A549 (cell line): ENCODE data around the gene ATG101. TPM values are rescaled to one million over a fixed set of nuclear protein-coding genes. Genes with fewer than 3 reads are reported as not detected.

Experiments used
- ATAC-seq, 2 experiments: fragments of 200-7000 bp in 1 of 2; fragments of >200 bp in 1 of 2; cut with Nextera tagmentation in 1 of 2; cut with Tn5 transposase in 1 of 2; 3 replicates each; pipeline versions ENCODE4 v1.8.0 to v1.9.1; 2018 to 2020; ENCODE audit warnings: mild to moderate bottlenecking in 1 of 2, moderate library complexity in 1 of 2
- CTCF ChIA-PET: fragments of 300-600 bp; sonication (Branson Sonifier 250); formaldehyde crosslinking; extraction: SDS; loops from one replicate; lab custom pipeline; 2021; ENCODE audit warnings: antibody characterized with exemption, inconsistent platforms; lab: Yijun Ruan, JAX
- POLR2A ChIA-PET: fragments of 350-600 bp; formaldehyde crosslinking; extraction: SDS; loops from one replicate; lab custom pipeline; 2021; ENCODE audit warnings: antibody characterized with exemption, inconsistent platforms; lab: Yijun Ruan, JAX
- DNase-seq, 2 experiments: peaks; one replicate each; pipeline versions ENCODE4 v3.0.0 to v3.0.0-alpha.2; 2011 to 2016; ENCODE audit warnings: low read depth in 1 of 2, low spot score in 1 of 2
- FAIRE-seq: peaks from 2 replicates; lab custom pipeline; 2011; peaks lifted over from hg19 to GRCh38; lab: Jason Lieb, UNC
- H3K27ac ChIP-seq, 2 experiments: fragments of >200 bp; sonication (Bioruptor Twin); formaldehyde crosslinking; 3 replicates each; pipeline ENCODE4 v1.5.1; 2016 to 2017
- H3K4me1 ChIP-seq: fragments of >200 bp; sonication (Bioruptor Twin); formaldehyde crosslinking; 3 replicates; pipeline ENCODE4 v1.6.1; 2016
- H3K4me2 ChIP-seq: fragments of >200 bp; sonication (Bioruptor Twin); formaldehyde crosslinking; 3 replicates; pipeline ENCODE4 v1.6.1; 2016
- H3K4me3 ChIP-seq: fragments of >200 bp; sonication (Bioruptor Twin); formaldehyde crosslinking; 3 replicates; pipeline ENCODE4 v1.5.1; 2016
- H3K9me3 ChIP-seq: fragments of >200 bp; sonication (Bioruptor Twin); formaldehyde crosslinking; 3 replicates; pipeline ENCODE4 v1.6.1; 2016
- BHLHE40 ChIP-seq: IDR thresholded peaks from 2 replicates; pipeline ENCODE4 v1.6.1; 2012; ENCODE audit warnings: low read depth, low read length, inconsistent platforms
- CBX2 ChIP-seq: fragments of 200-600 bp; sonication (generic); IDR thresholded peaks from 2 replicates; pipeline ENCODE4 v1.6.1; 2016; ENCODE audit warnings: low read depth, mild to moderate bottlenecking, borderline replicate concordance
- CEBPB ChIP-seq, 2 experiments: fragments of >200 bp in 1 of 2; sonication (Bioruptor Twin) in 1 of 2; formaldehyde crosslinking in 1 of 2; IDR thresholded peaks; 2 replicates each; pipeline ENCODE4 v1.6.1; 2012 to 2016
- HDAC2 ChIP-seq: fragments of 200-600 bp; sonication (generic); IDR thresholded peaks from 2 replicates; pipeline ENCODE4 v1.6.1; 2016
- HES2 ChIP-seq: fragments of >200 bp; sonication (Bioruptor Twin); formaldehyde crosslinking; IDR thresholded peaks from 2 replicates; pipeline ENCODE4 v1.6.1; 2016
- JUN ChIP-seq, 2 experiments: fragments of >200 bp; sonication (Bioruptor Twin); formaldehyde crosslinking; IDR thresholded peaks; 2 replicates in 1 of 2; 3 replicates in 1 of 2; pipeline ENCODE4 v1.6.1; 2016 to 2017
- JUNB ChIP-seq: fragments of >200 bp; sonication (Bioruptor Twin); formaldehyde crosslinking; IDR thresholded peaks from 2 replicates; pipeline ENCODE4 v1.6.1; 2016
- KDM5A ChIP-seq: fragments of 200-600 bp; sonication (generic); IDR thresholded peaks from 2 replicates; pipeline ENCODE4 v1.6.1; 2016; ENCODE audit warnings: antibody characterized with exemption, mild to moderate bottlenecking
- MAX ChIP-seq: IDR thresholded peaks from 2 replicates; pipeline ENCODE4 v1.6.1; 2012
- MAZ ChIP-seq: fragments of 150-350 bp; IDR thresholded peaks from 2 replicates; pipeline ENCODE4 v1.6.1; 2014; ENCODE audit warnings: antibody characterized with exemption, low read depth, low read length, borderline replicate concordance
- NR3C1 ChIP-seq: fragments of >200 bp; sonication (Bioruptor Twin); formaldehyde crosslinking; IDR thresholded peaks from 3 replicates; pipeline ENCODE4 v1.6.1; 2017
- PHF8 ChIP-seq: fragments of 200-600 bp; sonication (generic); IDR thresholded peaks from 2 replicates; pipeline ENCODE4 v1.6.1; 2016; ENCODE audit warnings: low read depth, mild to moderate bottlenecking, antibody characterized with exemption, moderate library complexity, borderline replicate concordance
- RCOR1 ChIP-seq: fragments of 150-350 bp; IDR thresholded peaks from 2 replicates; pipeline ENCODE4 v1.6.1; 2014; ENCODE audit warnings: antibody characterized with exemption, low read length, low read depth
- WGBS: methylation state at CpG from one replicate; pipeline ENCODE4 v1.1.6; 2017; ENCODE audit errors: missing lambda C conversion rate; 5-methylcytosine and 5-hydroxymethylcytosine counted together
- polyA plus RNA-seq, 4 experiments: library from polyadenylated mRNA; depleted of rRNA in 3 of 4; stranded (reverse); fragments of >200 nt; fragmentation: RNase III in 1 of 4; extraction: RNeasy Plus Mini Kit Qiagen cat#74134 plus additional on column Dnase treatment in 1 of 4; gene quantifications; 2 replicates in 3 of 4; 3 replicates in 1 of 4; pipeline ENCODE4 v1.2.3, GENCODE V29; 2011 to 2017

The ATG101 gene
- polyA plus RNA-seq, 2 of the 4 experiments (the other 2 are of a cell fraction): 87.9 to 141 TPM

- TF ChIP-seq JUN (IDR thresholded peaks at IDR 0.05) (no peak), CEBPB (IDR thresholded peaks at IDR 0.05) (no peak), HDAC2 (no peak), KDM5A (no peak), CBX2 (no peak), PHF8 (no peak), HES2 (no peak), MAX (no peak), MAZ (no peak), JUNB (no peak)
Measured at GRCh38 chr12:52125476-52125900, 55.7 kb downstream of the ATG101 start (continued).

GRCh38 chr12:52126050-52126604 lies 56.3 kb downstream of the ATG101 start:
- Histone ChIP-seq H3K27ac (no peak overlapping the region; a peak in 1 of 6 replicates), H3K9me3 (no peaks in the 10 kb centered on the region), H3K4me3 (no peak overlapping the region), H3K4me2 (no peak overlapping the region), H3K4me1 (no peaks in the 10 kb centered on the region)
- ChIA-PET CTCF (interaction anchor here (0.6 to 15.8 kb wide), 13 partner anchors 9 to 855 kb away, joined by 3 to 304 read pairs (median 8); partner anchors contain the start of gene SMIM41), POLR2A (no interaction called here)
- no peak for ATAC-seq
- no peak for DNase-seq
- WGBS: 55% methylated on average over 2 of the region's 2 CpGs
- FAIRE-seq: no peak
- TF ChIP-seq RCOR1 (no peak), BHLHE40 (no peak), NR3C1 (no peak)

Other genes starting within 250 kb of the ATG101 start
- gene FIGNL2, start 221.3 kb upstream of the ATG101 start, polyA plus RNA-seq (2011; rRNA removed): 0.22 and 0.26 TPM in 2 replicates
- gene FIGNL2, start 221.3 kb upstream of the ATG101 start, polyA plus RNA-seq (2017; fragmentation: RNase III; extraction: RNeasy Plus Mini Kit Qiagen cat#74134 plus additional on column Dnase treatment): 0.36 to 0.46 TPM (median 0.38 TPM) in 3 replicates
- gene ANKRD33, start 181.9 kb upstream of the ATG101 start, polyA plus RNA-seq (2011; rRNA removed): not detected in 2 replicates
- not detected in 3 replicates for gene ANKRD33, start 181.9 kb upstream of the ATG101 start, polyA plus RNA-seq (2017; fragmentation: RNase III; extraction: RNeasy Plus Mini Kit Qiagen cat#74134 plus additional on column Dnase treatment)
- gene ACVRL1, start 162.5 kb upstream of the ATG101 start, polyA plus RNA-seq (2011; rRNA removed): 0.03 and 0.22 TPM in 2 replicates
- 0.05 TPM in 1 of 3 replicates, not detected in the others for gene ACVRL1, start 162.5 kb upstream of the ATG101 start, polyA plus RNA-seq (2017; fragmentation: RNase III; extraction: RNeasy Plus Mini Kit Qiagen cat#74134 plus additional on column Dnase treatment)
- 18.4 and 20.1 TPM in 2 replicates for gene ACVR1B, start 118.3 kb upstream of the ATG101 start, polyA plus RNA-seq (2011; rRNA removed)
- gene ACVR1B, start 118.3 kb upstream of the ATG101 start, polyA plus RNA-seq (2017; fragmentation: RNase III; extraction: RNeasy Plus Mini Kit Qiagen cat#74134 plus additional on column Dnase treatment): 13.2 to 15.2 TPM (median 14.6 TPM) in 3 replicates
- gene TAMALIN, start 63.0 kb upstream of the ATG101 start, polyA plus RNA-seq (2011; rRNA removed): 0.22 and 0.35 TPM in 2 replicates
- gene TAMALIN, start 63.0 kb upstream of the ATG101 start, polyA plus RNA-seq (2017; fragmentation: RNase III; extraction: RNeasy Plus Mini Kit Qiagen cat#74134 plus additional on column Dnase treatment): 0.16 to 0.30 TPM (median 0.29 TPM) in 3 replicates
- gene NR4A1, start 18.5 kb upstream of the ATG101 start, polyA plus RNA-seq (2011; rRNA removed): 81.3 and 89.6 TPM in 2 replicates
- gene NR4A1, start 18.5 kb upstream of the ATG101 start, polyA plus RNA-seq (2017; fragmentation: RNase III; extraction: RNeasy Plus Mini Kit Qiagen cat#74134 plus additional on column Dnase treatment): 24.7 to 39.6 TPM (median 28.7 TPM) in 3 replicates
- gene SMIM41, start 9.7 kb downstream of the ATG101 start, polyA plus RNA-seq (2011; rRNA removed): not detected in 2 replicates
- not detected in 3 replicates for gene SMIM41, start 9.7 kb downstream of the ATG101 start, polyA plus RNA-seq (2017; fragmentation: RNase III; extraction: RNeasy Plus Mini Kit Qiagen cat#74134 plus additional on column Dnase treatment)
- gene KRT80, start 122.0 kb downstream of the ATG101 start, polyA plus RNA-seq (2011; rRNA removed): 59.8 and 63.1 TPM in 2 replicates
- 38.3 to 56.4 TPM (median 46.0 TPM) in 3 replicates for gene KRT80, start 122.0 kb downstream of the ATG101 start, polyA plus RNA-seq (2017; fragmentation: RNase III; extraction: RNeasy Plus Mini Kit Qiagen cat#74134 plus additional on column Dnase treatment)
- gene KRT7, start 163.3 kb downstream of the ATG101 start, polyA plus RNA-seq (2011; rRNA removed): 2,033 and 2,623 TPM in 2 replicates
- 3,055 to 3,652 TPM (median 3,189 TPM) in 3 replicates for gene KRT7, start 163.3 kb downstream of the ATG101 start, polyA plus RNA-seq (2017; fragmentation: RNase III; extraction: RNeasy Plus Mini Kit Qiagen cat#74134 plus additional on column Dnase treatment)
- gene KRT86, start 204.7 kb downstream of the ATG101 start, polyA plus RNA-seq (2011; rRNA removed): 23.5 and 43.0 TPM in 2 replicates
- 331 to 441 TPM (median 378 TPM) in 3 replicates for gene KRT86, start 204.7 kb downstream of the ATG101 start, polyA plus RNA-seq (2017; fragmentation: RNase III; extraction: RNeasy Plus Mini Kit Qiagen cat#74134 plus additional on column Dnase treatment)
- 1,799 and 1,935 TPM in 2 replicates for gene KRT81, start 221.6 kb downstream of the ATG101 start, polyA plus RNA-seq (2011; rRNA removed)
- gene KRT81, start 221.6 kb downstream of the ATG101 start, polyA plus RNA-seq (2017; fragmentation: RNase III; extraction: RNeasy Plus Mini Kit Qiagen cat#74134 plus additional on column Dnase treatment): 3,419 to 3,643 TPM (median 3,445 TPM) in 3 replicates